GM19455 (cell line): ENCODE measurements around the gene DLX1.
A peak's percentile ranks its signal among the peaks of the same experiment; 100 is the strongest.
"Not testable (repeated sequence)": the region's sequence is repeated elsewhere in the genome, so short reads cannot be mapped to it uniquely, and the experiment has no call there.

ENCODE experiments used
- ATAC-seq: cut with Tn5 transposase; IDR thresholded peaks from one replicate; pipeline ENCODE4 v1.9.1; 2021; ENCODE audit not compliant: unreplicated experiment

Gene DLX1

GRCh38 chr2:172085460-172086159, at the start of gene DLX1:
Gene DLX1, plus strand, starts transcription at chr2:172085507. Its CDS starts 171 bp downstream, at chr2:172085678.
- peak; percentile 14 for ATAC-seq

GRCh38 chr2:172038121-172038520, 47.2 kb upstream of the DLX1 start:
- no peak for ATAC-seq

GRCh38 chr2:172038604-172039003, 46.7 kb upstream of the DLX1 start:
- ATAC-seq, result no peak

- ATAC-seq, result no peak
Observed at GRCh38 chr2:172039011-172039704, 46.1 kb upstream of the DLX1 start.

GRCh38 chr2:172040311-172040710, 45.0 kb upstream of the DLX1 start:
- ATAC-seq, result no peak

GRCh38 chr2:172046080-172046678, 39.1 kb upstream of the DLX1 start:
- no peak for ATAC-seq

- ATAC-seq, result no peak
Observed at GRCh38 chr2:172046866-172047565, 38.3 kb upstream of the DLX1 start.

- ATAC-seq, result no peak
Observed at GRCh38 chr2:172047566-172048507, 37.5 kb upstream of the DLX1 start.

- no peak for ATAC-seq
Observed at GRCh38 chr2:172048508-172049503, 36.5 kb upstream of the DLX1 start.

GRCh38 chr2:172049567-172050120, 35.7 kb upstream of the DLX1 start:
- no peak for ATAC-seq

- no peak for ATAC-seq
Observed at GRCh38 chr2:172050479-172051125, 34.7 kb upstream of the DLX1 start.

GRCh38 chr2:172052000-172052983, 33.0 kb upstream of the DLX1 start:
- no peak for ATAC-seq

- ATAC-seq, result no peak
Observed at GRCh38 chr2:172053486-172053885, 31.8 kb upstream of the DLX1 start.

GRCh38 chr2:172056293-172056692, 29.0 kb upstream of the DLX1 start:
- no peak for ATAC-seq

- no peak for ATAC-seq
Observed at GRCh38 chr2:172058660-172059059, 26.6 kb upstream of the DLX1 start.

GRCh38 chr2:172060118-172060517, 25.2 kb upstream of the DLX1 start:
- ATAC-seq, result not testable (repeated sequence)

GRCh38 chr2:172062402-172063004, 22.8 kb upstream of the DLX1 start:
- no peak for ATAC-seq
